Colonic mucosa (tissue), 4 donors: Measurements from ENCODE around the gene RPS6KC1. TPM values are rescaled to one million over a fixed set of nuclear protein-coding genes. Genes with fewer than 3 reads are reported as not detected.
A peak's percentile ranks its signal among the peaks of the same experiment; 100 is the strongest.

Source experiments
- DNase-seq: peaks from one replicate; pipeline ENCODE4 v3.0.0-alpha.2; 2020
- H3K27ac ChIP-seq: fragments of 200-600 bp; one replicate; pipeline ENCODE4 v1.8.0; 2021
- H3K27me3 ChIP-seq: fragments of 200-600 bp; one replicate; pipeline ENCODE4 v1.8.0; 2021
- H3K36me3 ChIP-seq: fragments of 200-600 bp; one replicate; pipeline ENCODE4 v1.8.0; 2021
- H3K4me1 ChIP-seq: fragments of 200-600 bp; one replicate; pipeline ENCODE4 v1.8.0; 2021; ENCODE audit warnings: mild to moderate bottlenecking
- H3K4me3 ChIP-seq: fragments of 200-600 bp; one replicate; pipeline ENCODE4 v1.8.0; 2021
- H3K9ac ChIP-seq, 2 donors: one replicate each; pipeline ENCODE4 v1.7.0; 2013; ENCODE audit warnings: control low read depth in 2 of 2, low read depth in 2 of 2, low read length in 2 of 2
- H3K9me3 ChIP-seq: fragments of 200-600 bp; one replicate; pipeline ENCODE4 v1.8.0; 2021
- CTCF ChIP-seq: fragments of 200-600 bp; IDR thresholded peaks from one replicate; pipeline ENCODE4 v1.8.0; 2022; ENCODE audit warnings: antibody characterized with exemption, mild to moderate bottlenecking
- intact Hi-C: fragments of 100-400 bp; cut with DNase I; formaldehyde crosslinking; loops from one replicate; pipeline ENCODE4 v1.14.1; 2022
- total RNA-seq, 2 donors: library from RNA; stranded (reverse); fragmentation: NEBNext Ultra II Directional in 1 of 2; extraction: Animal tissue kit (Norgen Biotek cat#: 25700) in 1 of 2; gene quantifications; one replicate each; pipeline ENCODE4 v1.2.1, GENCODE V29; 2021
- donor health status: healthy.
- donor health status: DM: no; HTN: no; CAD: no.
- donor health status: DM: no; HTN: no; CAD: no.

RPS6KC1 gene
- total RNA-seq, 2 donors from 2014 or later, result 8.8 to 9.6 TPM

GRCh38 chr1:213125643-213126042 lies 74.6 kb downstream of the RPS6KC1 start:
- TF ChIP-seq CTCF, result no peak
- Histone ChIP-seq H3K27ac (no peak overlapping the region), H3K36me3 (no peaks in the 10 kb centered on the region), H3K9me3 (no peaks in the 10 kb centered on the region), H3K27me3 (no peaks in the 10 kb centered on the region), H3K4me1 (no peaks in the 10 kb centered on the region), H3K4me3 (no peak overlapping the region), H3K9ac (no peak overlapping the region)
- intact Hi-C loops, result loop anchor here (10.0 kb wide), 2 partner anchors 119 to 439 kb away; no protein-coding TSS in a partner anchor
- DNase-seq, result no peak

GRCh38 chr1:213127074-213127473 lies 76.0 kb downstream of the RPS6KC1 start:
- no peak for DNase-seq
- H3K27ac ChIP-seq, result no peak overlapping the region
- no peaks in the 10 kb centered on the region for H3K27me3 ChIP-seq
- H3K9ac ChIP-seq, result no peak overlapping the region
- intact Hi-C loops, result loop anchor here (10.0 kb wide), 2 partner anchors 118 to 438 kb away; no protein-coding TSS in a partner anchor
- no peaks in the 10 kb centered on the region for H3K36me3 ChIP-seq
- no peaks in the 10 kb centered on the region for H3K4me1 ChIP-seq
- H3K4me3 ChIP-seq, result no peak overlapping the region
- no peaks in the 10 kb centered on the region for H3K9me3 ChIP-seq
- no peak for TF ChIP-seq CTCF

- Histone ChIP-seq H3K36me3 (no peaks in the 10 kb centered on the region), H3K27me3 (no peaks in the 10 kb centered on the region), H3K9ac (no peak overlapping the region), H3K9me3 (no peaks in the 10 kb centered on the region), H3K27ac (no peak overlapping the region), H3K4me3 (no peak overlapping the region), H3K4me1 (no peaks in the 10 kb centered on the region)
- intact Hi-C loops, result loop anchor here (10.0 kb wide), 1 partner anchor 993 kb away; no protein-coding TSS in a partner anchor
- no peak for TF ChIP-seq CTCF
- no peak for DNase-seq
Measured at GRCh38 chr1:213131851-213132655, 81.0 kb downstream of the RPS6KC1 start.

GRCh38 chr1:213135572-213135971 lies 84.5 kb downstream of the RPS6KC1 start:
- Histone ChIP-seq H3K4me3 (no peak overlapping the region), H3K27ac (peak overlapping the region; percentile 41), H3K27me3 (no peaks in the 10 kb centered on the region), H3K9ac (no peak overlapping the region), H3K4me1 (no peaks in the 10 kb centered on the region), H3K9me3 (no peaks in the 10 kb centered on the region), H3K36me3 (no peaks in the 10 kb centered on the region)
- intact Hi-C loops, result loop anchor here (10.0 kb wide), 1 partner anchor 989 kb away; no protein-coding TSS in a partner anchor
- DNase-seq, result no peak
- TF ChIP-seq CTCF, result no peak

GRCh38 chr1:213136190-213136917 lies 85.3 kb downstream of the RPS6KC1 start:
- Histone ChIP-seq H3K4me1 (no peaks in the 10 kb centered on the region), H3K9ac (no peak overlapping the region), H3K9me3 (no peaks in the 10 kb centered on the region), H3K27ac (peak overlapping the region; percentile 41), H3K36me3 (no peaks in the 10 kb centered on the region), H3K4me3 (no peak overlapping the region), H3K27me3 (no peaks in the 10 kb centered on the region)
- intact Hi-C loops, result loop anchor here (10.0 kb wide), 1 partner anchor 988 kb away; no protein-coding TSS in a partner anchor
- peak; percentile 50 for DNase-seq
- TF ChIP-seq CTCF, result no peak
